Measurements from ENCODE around the gene SNED1. TPM values are rescaled to one million over a fixed set of nuclear protein-coding genes. Genes with fewer than 3 reads are reported as not detected.

SNED1 gene
- total and polyA plus RNA-seq, 2 experiments from 2014 or later: 1.5 to 2.8 TPM

DNA sequence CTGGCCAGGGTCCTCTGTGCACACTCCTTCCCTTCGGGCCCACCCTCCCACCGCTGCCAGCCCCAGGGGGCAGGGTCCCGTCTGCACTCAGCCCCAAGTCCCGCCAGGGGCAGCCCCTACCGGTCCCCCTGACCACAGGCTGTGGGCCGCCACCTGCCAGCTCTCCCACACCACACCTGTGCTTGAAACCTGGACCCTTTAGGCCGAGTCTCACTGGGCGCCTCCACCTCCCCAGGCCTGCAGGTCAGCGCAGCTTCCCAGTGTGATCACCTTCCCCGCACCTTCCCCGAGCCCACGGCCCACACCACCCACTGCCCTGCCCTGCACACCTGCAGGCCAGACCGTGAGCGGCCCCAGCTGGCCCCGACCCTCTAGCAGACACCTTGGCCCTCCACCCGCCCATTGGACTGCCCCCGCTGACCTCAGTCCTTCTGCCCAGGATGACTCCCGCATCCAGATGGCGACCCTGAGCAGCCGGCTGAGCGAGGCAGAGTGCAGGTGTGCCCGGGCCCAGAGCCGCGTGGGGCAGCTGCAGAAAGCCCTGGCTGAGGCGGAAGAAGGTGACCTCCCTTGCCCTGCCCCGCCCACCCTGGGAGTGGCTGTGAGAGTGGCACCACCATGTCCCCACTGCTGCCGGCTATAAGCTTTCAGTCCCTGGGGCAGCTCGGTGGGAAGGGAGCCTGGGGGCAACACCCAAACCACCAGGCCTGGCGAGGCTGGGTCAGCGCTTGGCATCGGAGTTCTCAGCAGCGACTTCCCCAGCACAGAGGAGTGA lies 31.3 kb upstream of the SNED1 start:
- no peaks in the 10 kb centered on the region for H4K20me1 ChIP-seq (replicated peaks; ENCODE audit: insufficient read depth)
- H3K27me3 Mint-ChIP-seq (ENCODE audit: insufficient read depth, low read depth, poor library complexity): peaks cover 4% of the 10 kb centered on the region
- ATAC-seq (peak; percentile 17), DNase-seq (ENCODE audit: low spot score) (no peak)
- no peak overlapping the region for H3K4me3 Mint-ChIP-seq
- H3K9me3 Mint-ChIP-seq: no peaks in the 10 kb centered on the region
- no peaks in the 10 kb centered on the region for H3K9me2 ChIP-seq (ENCODE audit: insufficient read depth)
- no peaks in the 10 kb centered on the region for H3K4me1 ChIP-seq (ENCODE audit: insufficient read depth)
- no peak overlapping the region for H3K27ac Mint-ChIP-seq
- H3K27ac ChIP-seq (ENCODE audit: low read depth): no peak overlapping the region
- H3K4me3 ChIP-seq: no peak overlapping the region
- no peak overlapping the region for H3K4me2 ChIP-seq
- H3F3A ChIP-seq (replicated peaks; ENCODE audit: low read depth): no peaks in the 10 kb centered on the region
- H3K27me3 ChIP-seq (ENCODE audit: insufficient read depth): no peaks in the 10 kb centered on the region
- no peaks in the 10 kb centered on the region for H3K36me3 ChIP-seq (ENCODE audit: insufficient read depth)
- no peaks in the 10 kb centered on the region for H3K79me2 ChIP-seq (replicated peaks; ENCODE audit: insufficient read depth)
- TF ChIP-seq, protein P1, sequence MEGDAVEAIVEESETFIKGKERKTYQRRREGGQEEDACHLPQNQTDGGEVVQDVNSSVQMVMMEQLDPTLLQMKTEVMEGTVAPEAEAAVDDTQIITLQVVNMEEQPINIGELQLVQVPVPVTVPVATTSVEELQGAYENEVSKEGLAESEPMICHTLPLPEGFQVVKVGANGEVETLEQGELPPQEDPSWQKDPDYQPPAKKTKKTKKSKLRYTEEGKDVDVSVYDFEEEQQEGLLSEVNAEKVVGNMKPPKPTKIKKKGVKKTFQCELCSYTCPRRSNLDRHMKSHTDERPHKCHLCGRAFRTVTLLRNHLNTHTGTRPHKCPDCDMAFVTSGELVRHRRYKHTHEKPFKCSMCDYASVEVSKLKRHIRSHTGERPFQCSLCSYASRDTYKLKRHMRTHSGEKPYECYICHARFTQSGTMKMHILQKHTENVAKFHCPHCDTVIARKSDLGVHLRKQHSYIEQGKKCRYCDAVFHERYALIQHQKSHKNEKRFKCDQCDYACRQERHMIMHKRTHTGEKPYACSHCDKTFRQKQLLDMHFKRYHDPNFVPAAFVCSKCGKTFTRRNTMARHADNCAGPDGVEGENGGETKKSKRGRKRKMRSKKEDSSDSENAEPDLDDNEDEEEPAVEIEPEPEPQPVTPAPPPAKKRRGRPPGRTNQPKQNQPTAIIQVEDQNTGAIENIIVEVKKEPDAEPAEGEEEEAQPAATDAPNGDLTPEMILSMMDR (conservative IDR thresholded peaks at IDR 0.05; ENCODE audit: low read depth in 2 of 2): peak in 1 of 2 experiments; percentile 43; a peak in 2 of 4 replicates
- no peak for TF ChIP-seq ZNF114 (CRISPR knock-in tag; IDR thresholded peaks at IDR 0.05)
- no peak overlapping the region for H2AFZ ChIP-seq
- no peaks in the 10 kb centered on the region; the same call in 2 of the 3 replicates for H3K4me1 Mint-ChIP-seq
- H3K36me3 Mint-ChIP-seq (ENCODE audit: low read depth): no peaks in the 10 kb centered on the region; the same call in 2 of the 3 replicates

DNA sequence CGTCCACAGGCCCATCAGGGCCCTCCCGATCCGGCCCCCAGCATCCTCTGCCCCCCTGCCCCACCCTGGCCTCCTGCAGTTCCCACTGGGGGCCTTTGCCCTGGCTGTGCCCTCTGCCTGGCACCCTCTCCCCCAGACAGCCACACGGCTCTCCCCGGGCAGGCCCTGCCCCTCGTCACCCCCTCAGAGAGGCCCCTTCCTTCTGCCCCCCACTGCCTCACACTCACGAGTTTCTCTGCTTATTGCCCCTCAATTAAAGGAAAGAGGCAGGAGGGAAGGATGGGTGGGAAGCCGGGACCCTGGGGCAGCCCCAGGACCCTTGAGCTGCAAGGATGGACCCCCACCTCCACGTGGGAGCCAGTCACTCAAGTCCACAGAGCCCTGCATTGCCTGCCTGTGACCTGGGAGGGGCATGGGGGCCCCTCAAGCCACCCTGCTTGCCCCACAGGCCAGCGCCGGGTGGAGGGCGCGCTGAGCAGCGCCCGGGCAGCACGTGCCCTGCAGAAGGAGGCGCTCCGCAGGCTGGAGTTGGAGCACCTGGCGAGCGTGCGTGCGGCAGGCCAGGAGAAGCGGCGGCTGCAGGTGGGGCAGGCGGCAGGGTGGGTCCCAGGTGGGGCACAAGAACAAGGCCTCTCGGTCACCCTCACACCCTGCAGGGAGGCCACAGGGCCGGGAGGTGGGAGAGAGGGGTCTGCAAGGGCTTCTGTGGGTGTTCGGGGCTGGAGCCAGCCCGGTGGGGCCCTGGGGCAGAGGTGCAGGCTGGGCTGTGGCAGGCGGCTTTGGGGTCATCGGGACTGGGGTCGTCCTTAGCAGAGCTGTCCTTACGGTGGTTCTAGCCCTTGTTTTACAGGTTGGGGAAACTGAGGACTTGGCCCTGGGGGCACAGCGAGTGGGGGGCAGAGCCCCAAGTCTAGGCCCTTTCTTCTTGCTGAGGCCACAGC lies 30.5 kb upstream of the SNED1 start:
- ATAC-seq: no peak
- no peak overlapping the region for H3K27ac Mint-ChIP-seq
- TF ChIP-seq, protein P1 (conservative IDR thresholded peaks at IDR 0.05; ENCODE audit: low read depth in 2 of 2): no peak
- TF ChIP-seq EZH2 (IDR thresholded peaks at IDR 0.05; ENCODE audit: low read depth, unreplicated experiment) (no peak), STAT1 (IDR thresholded peaks at IDR 0.05; ENCODE audit: unreplicated experiment) (no peak), EZH2phosphoT487 (IDR thresholded peaks at IDR 0.05; ENCODE audit: unreplicated experiment) (no peak), ZNF114 (CRISPR knock-in tag; IDR thresholded peaks at IDR 0.05) (no peak)
- TF ChIP-seq, protein P2, sequence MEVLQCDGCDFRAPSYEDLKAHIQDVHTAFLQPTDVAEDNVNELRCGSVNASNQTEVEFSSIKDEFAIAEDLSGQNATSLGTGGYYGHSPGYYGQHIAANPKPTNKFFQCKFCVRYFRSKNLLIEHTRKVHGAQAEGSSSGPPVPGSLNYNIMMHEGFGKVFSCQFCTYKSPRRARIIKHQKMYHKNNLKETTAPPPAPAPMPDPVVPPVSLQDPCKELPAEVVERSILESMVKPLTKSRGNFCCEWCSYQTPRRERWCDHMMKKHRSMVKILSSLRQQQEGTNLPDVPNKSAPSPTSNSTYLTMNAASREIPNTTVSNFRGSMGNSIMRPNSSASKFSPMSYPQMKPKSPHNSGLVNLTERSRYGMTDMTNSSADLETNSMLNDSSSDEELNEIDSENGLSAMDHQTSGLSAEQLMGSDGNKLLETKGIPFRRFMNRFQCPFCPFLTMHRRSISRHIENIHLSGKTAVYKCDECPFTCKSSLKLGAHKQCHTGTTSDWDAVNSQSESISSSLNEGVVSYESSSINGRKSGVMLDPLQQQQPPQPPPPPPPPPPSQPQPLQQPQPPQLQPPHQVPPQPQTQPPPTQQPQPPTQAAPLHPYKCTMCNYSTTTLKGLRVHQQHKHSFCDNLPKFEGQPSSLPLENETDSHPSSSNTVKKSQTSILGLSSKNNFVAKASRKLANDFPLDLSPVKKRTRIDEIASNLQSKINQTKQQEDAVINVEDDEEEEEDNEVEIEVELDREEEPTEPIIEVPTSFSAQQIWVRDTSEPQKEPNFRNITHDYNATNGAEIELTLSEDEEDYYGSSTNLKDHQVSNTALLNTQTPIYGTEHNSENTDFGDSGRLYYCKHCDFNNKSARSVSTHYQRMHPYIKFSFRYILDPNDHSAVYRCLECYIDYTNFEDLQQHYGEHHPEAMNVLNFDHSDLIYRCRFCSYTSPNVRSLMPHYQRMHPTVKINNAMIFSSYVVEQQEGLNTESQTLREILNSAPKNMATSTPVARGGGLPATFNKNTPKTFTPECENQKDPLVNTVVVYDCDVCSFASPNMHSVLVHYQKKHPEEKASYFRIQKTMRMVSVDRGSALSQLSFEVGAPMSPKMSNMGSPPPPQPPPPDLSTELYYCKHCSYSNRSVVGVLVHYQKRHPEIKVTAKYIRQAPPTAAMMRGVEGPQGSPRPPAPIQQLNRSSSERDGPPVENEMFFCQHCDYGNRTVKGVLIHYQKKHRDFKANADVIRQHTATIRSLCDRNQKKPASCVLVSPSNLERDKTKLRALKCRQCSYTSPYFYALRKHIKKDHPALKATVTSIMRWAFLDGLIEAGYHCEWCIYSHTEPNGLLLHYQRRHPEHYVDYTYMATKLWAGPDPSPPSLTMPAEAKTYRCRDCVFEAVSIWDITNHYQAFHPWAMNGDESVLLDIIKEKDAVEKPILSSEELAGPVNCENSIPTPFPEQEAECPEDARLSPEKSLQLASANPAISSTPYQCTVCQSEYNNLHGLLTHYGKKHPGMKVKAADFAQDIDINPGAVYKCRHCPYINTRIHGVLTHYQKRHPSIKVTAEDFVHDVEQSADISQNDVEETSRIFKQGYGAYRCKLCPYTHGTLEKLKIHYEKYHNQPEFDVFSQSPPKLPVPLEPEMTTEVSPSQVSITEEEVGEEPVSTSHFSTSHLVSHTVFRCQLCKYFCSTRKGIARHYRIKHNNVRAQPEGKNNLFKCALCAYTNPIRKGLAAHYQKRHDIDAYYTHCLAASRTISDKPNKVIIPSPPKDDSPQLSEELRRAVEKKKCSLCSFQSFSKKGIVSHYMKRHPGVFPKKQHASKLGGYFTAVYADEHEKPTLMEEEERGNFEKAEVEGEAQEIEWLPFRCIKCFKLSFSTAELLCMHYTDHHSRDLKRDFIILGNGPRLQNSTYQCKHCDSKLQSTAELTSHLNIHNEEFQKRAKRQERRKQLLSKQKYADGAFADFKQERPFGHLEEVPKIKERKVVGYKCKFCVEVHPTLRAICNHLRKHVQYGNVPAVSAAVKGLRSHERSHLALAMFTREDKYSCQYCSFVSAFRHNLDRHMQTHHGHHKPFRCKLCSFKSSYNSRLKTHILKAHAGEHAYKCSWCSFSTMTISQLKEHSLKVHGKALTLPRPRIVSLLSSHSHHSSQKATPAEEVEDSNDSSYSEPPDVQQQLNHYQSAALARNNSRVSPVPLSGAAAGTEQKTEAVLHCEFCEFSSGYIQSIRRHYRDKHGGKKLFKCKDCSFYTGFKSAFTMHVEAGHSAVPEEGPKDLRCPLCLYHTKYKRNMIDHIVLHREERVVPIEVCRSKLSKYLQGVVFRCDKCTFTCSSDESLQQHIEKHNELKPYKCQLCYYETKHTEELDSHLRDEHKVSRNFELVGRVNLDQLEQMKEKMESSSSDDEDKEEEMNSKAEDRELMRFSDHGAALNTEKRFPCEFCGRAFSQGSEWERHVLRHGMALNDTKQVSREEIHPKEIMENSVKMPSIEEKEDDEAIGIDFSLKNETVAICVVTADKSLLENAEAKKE (CRISPR knock-in tag; IDR thresholded peaks at IDR 0.05): no peak

More for the DNA sequence above, 30.5 kb upstream of the SNED1 start:
- H3K4me2 ChIP-seq: no peak overlapping the region
- H3K4me3 Mint-ChIP-seq: no peak overlapping the region
- H3F3A ChIP-seq (replicated peaks; ENCODE audit: low read depth): no peaks in the 10 kb centered on the region
- H3K4me1 ChIP-seq (ENCODE audit: insufficient read depth): no peaks in the 10 kb centered on the region
- no peaks in the 10 kb centered on the region for H4K20me1 ChIP-seq (replicated peaks; ENCODE audit: insufficient read depth)
- no peak overlapping the region for H3K27ac ChIP-seq (ENCODE audit: low read depth)
- no peaks in the 10 kb centered on the region for H3K4me1 Mint-ChIP-seq
- no peaks in the 10 kb centered on the region for H3K27me3 ChIP-seq (ENCODE audit: insufficient read depth)
- H3K9me2 ChIP-seq (ENCODE audit: insufficient read depth): no peaks in the 10 kb centered on the region
- H3K36me3 ChIP-seq (ENCODE audit: insufficient read depth): no peaks in the 10 kb centered on the region
- H3K27me3 Mint-ChIP-seq (ENCODE audit: insufficient read depth, low read depth, poor library complexity): peaks cover 4% of the 10 kb centered on the region
- no peak overlapping the region for H2AFZ ChIP-seq
- H3K4me3 ChIP-seq: no peak overlapping the region
- no peak for DNase-seq (ENCODE audit: low spot score)
- H3K9me3 Mint-ChIP-seq: no peaks in the 10 kb centered on the region
- H3K36me3 Mint-ChIP-seq (ENCODE audit: low read depth): no peaks in the 10 kb centered on the region; the same call in 2 of the 3 replicates
- H3K79me2 ChIP-seq (replicated peaks; ENCODE audit: insufficient read depth): no peaks in the 10 kb centered on the region

Measured in GM23338 (cell line).